ENCODE data around the gene SCN5A. TPM values are rescaled to one million over a fixed set of nuclear protein-coding genes. Genes with fewer than 3 reads are reported as not detected.

The SCN5A gene
- total RNA-seq, 1 experiment from 2014 or later, result 11.5 TPM

GRCh38 chr3:38623539-38623938, 25.9 kb downstream of the SCN5A start (continued):
- TF ChIP-seq CTCF (IDR thresholded peaks at IDR 0.05 in 2 of 3, conservative IDR thresholded peaks at IDR 0.05 in 1 of 3; ENCODE audit: borderline replicate concordance in 1 of 3, insufficient read depth in 1 of 3, low read depth in 2 of 3, low read length in 2 of 3) (no peak), SP1 (IDR thresholded peaks at IDR 0.05; ENCODE audit: low read depth) (no peak), POLR2AphosphoS5 (IDR thresholded peaks at IDR 0.05; ENCODE audit: low read depth, low read length) (no peak), YY1 (IDR thresholded peaks at IDR 0.05; ENCODE audit: extremely low read depth, insufficient replicate concordance, low read depth, low read length) (no peak)

GRCh38 chr3:38622336-38622735, 27.2 kb downstream of the SCN5A start:
- H3K27ac ChIP-seq (ENCODE audit: low read depth, low read length), result no peak overlapping the region
- no peaks in the 10 kb centered on the region for H3K36me3 ChIP-seq (ENCODE audit: control insufficient read depth in 1 of 2, insufficient read depth in 2 of 2, low read length in 2 of 2)
- BruUV-seq (replicated peaks), result no TSS peak
- DNase-seq (ENCODE audit: low read depth, low spot score) (no peak), ATAC-seq (no peak)
- intact Hi-C loops (cut with micrococcal nuclease), result no loop called here
- no peaks in the 10 kb centered on the region for H4K20me1 ChIP-seq (ENCODE audit: insufficient read depth)
- no peak overlapping the region for H3K9ac ChIP-seq (ENCODE audit: low read length)
- H3K9me2 ChIP-seq (ENCODE audit: insufficient read depth), result no peaks in the 10 kb centered on the region
- H3K9me3 ChIP-seq (ENCODE audit: control insufficient read depth in 1 of 2, insufficient read depth in 1 of 2, low read depth in 1 of 2, low read length in 2 of 2), result no peaks in the 10 kb centered on the region
- H3K4me1 ChIP-seq (ENCODE audit: control insufficient read depth in 1 of 2, insufficient read depth in 2 of 2, low read length in 2 of 2), result peaks cover 0 to 14% of the 10 kb centered on the region in 2 experiments; a peak in 1 of 4 replicates
- ChIA-PET RAD21 (ENCODE audit: low non-redundant PET in 1 of 2, low total read pairs in 2 of 2, uncharacterized antibody in 2 of 2, unreplicated experiment in 2 of 2) (no interaction called here), CTCF (no interaction called here), POLR2A (no interaction called here)
- H3K4me2 ChIP-seq (ENCODE audit: low read length), result no peak overlapping the region
- H2AFZ ChIP-seq (ENCODE audit: low read depth, low read length, poor library complexity, severe bottlenecking), result no peak overlapping the region
- H3K4me3 ChIP-seq (replicated peaks in 1 of 2; ENCODE audit: low read depth in 1 of 2, low read length in 2 of 2), result no peak overlapping the region
- no peaks in the 10 kb centered on the region for H3K79me2 ChIP-seq (ENCODE audit: insufficient read depth, low read length)
- H3K27me3 ChIP-seq (ENCODE audit: insufficient read depth, low read length), result no peaks in the 10 kb centered on the region
- TF ChIP-seq SRF (IDR thresholded peaks at IDR 0.05; ENCODE audit: low read depth) (no peak), YY1 (IDR thresholded peaks at IDR 0.05; ENCODE audit: extremely low read depth, insufficient replicate concordance, low read depth, low read length) (no peak), ELF1 (IDR thresholded peaks at IDR 0.05; ENCODE audit: borderline replicate concordance, low read depth) (no peak), CTCF (IDR thresholded peaks at IDR 0.05 in 2 of 3, conservative IDR thresholded peaks at IDR 0.05 in 1 of 3; ENCODE audit: borderline replicate concordance in 1 of 3, insufficient read depth in 1 of 3, low read depth in 2 of 3, low read length in 2 of 3) (no peak), ZFX (IDR thresholded peaks at IDR 0.05) (no peak), EGR1 (IDR thresholded peaks at IDR 0.05; ENCODE audit: low read depth) (no peak), POLR2AphosphoS5 (IDR thresholded peaks at IDR 0.05; ENCODE audit: low read depth, low read length) (no peak), POLR2A (IDR thresholded peaks at IDR 0.05; ENCODE audit: borderline replicate concordance, extremely low read depth, insufficient read depth, insufficient read length) (no peak), REST (IDR thresholded peaks at IDR 0.05; ENCODE audit: low read depth) (no peak), JUND (IDR thresholded peaks at IDR 0.05) (no peak), MAX (IDR thresholded peaks at IDR 0.05) (no peak), TCF7L2 (IDR thresholded peaks at IDR 0.05; ENCODE audit: borderline replicate concordance, extremely low read depth, insufficient read depth, insufficient read length) (no peak), CBX3 (IDR thresholded peaks at IDR 0.05; ENCODE audit: low read depth) (no peak), RAD21 (IDR thresholded peaks at IDR 0.05; ENCODE audit: low read depth) (no peak), CEBPB (IDR thresholded peaks at IDR 0.05; ENCODE audit: low read depth) (no peak), SIN3A (IDR thresholded peaks at IDR 0.05; ENCODE audit: low read depth) (no peak), EZH2 (IDR thresholded peaks at IDR 0.05) (no peak)
